Hematopoietic multipotent progenitor cell treated with erythropoietin and hydrocortisone succinate and interleukin-3 and kit ligand, for 6 days (in vitro differentiated cells): ENCODE data around the gene PIK3IP1.
"Not testable (repeated sequence)": the region's sequence is repeated elsewhere in the genome, so short reads cannot be mapped to it uniquely, and the experiment has no call there.

Source experiments
- DNase-seq: peaks from one replicate; pipeline ENCODE4 v3.0.0-alpha.2; 2015

PIK3IP1 gene

GRCh38 chr22:31247726-31248125 lies 44.6 kb downstream of the PIK3IP1 start:
- DNase-seq = no peak

- DNase-seq = no peak
These were observed 45.6 kb downstream of the PIK3IP1 start for GRCh38 chr22:31246687-31247086.

GRCh38 chr22:31245998-31246397 lies 46.3 kb downstream of the PIK3IP1 start:
- DNase-seq = not testable (repeated sequence)

GRCh38 chr22:31244943-31245451 lies 47.3 kb downstream of the PIK3IP1 start:
- DNase-seq = peak; percentile 49

- no peak for DNase-seq
These were observed 48.0 kb downstream of the PIK3IP1 start for GRCh38 chr22:31244046-31244942.

- DNase-seq = no peak
These were observed 48.8 kb downstream of the PIK3IP1 start for GRCh38 chr22:31243339-31244045.

- no peak for DNase-seq
These were observed 50.4 kb downstream of the PIK3IP1 start for GRCh38 chr22:31241936-31242335.

GRCh38 chr22:31241200-31241599 lies 51.1 kb downstream of the PIK3IP1 start:
- DNase-seq = no peak

- no peak for DNase-seq
These were observed 52.4 kb downstream of the PIK3IP1 start for GRCh38 chr22:31239771-31240370.

- no peak for DNase-seq
These were observed 54.2 kb downstream of the PIK3IP1 start for GRCh38 chr22:31238057-31238456.

GRCh38 chr22:31236044-31236443 lies 56.2 kb downstream of the PIK3IP1 start:
- not testable (repeated sequence) for DNase-seq

GRCh38 chr22:31235081-31235480 lies 57.2 kb downstream of the PIK3IP1 start:
- no peak for DNase-seq

GRCh38 chr22:31233001-31233400 lies 59.3 kb downstream of the PIK3IP1 start:
- DNase-seq = peak; percentile 48
